ENCODE data around the gene ANKRD34A. TPM values are rescaled to one million over a fixed set of nuclear protein-coding genes. Genes with fewer than 3 reads are reported as not detected.

ANKRD34A gene
- total and polyA plus RNA-seq, 7 donors = 0.33 to 1.9 (median 0.71) TPM; not detected in 2

DNA sequence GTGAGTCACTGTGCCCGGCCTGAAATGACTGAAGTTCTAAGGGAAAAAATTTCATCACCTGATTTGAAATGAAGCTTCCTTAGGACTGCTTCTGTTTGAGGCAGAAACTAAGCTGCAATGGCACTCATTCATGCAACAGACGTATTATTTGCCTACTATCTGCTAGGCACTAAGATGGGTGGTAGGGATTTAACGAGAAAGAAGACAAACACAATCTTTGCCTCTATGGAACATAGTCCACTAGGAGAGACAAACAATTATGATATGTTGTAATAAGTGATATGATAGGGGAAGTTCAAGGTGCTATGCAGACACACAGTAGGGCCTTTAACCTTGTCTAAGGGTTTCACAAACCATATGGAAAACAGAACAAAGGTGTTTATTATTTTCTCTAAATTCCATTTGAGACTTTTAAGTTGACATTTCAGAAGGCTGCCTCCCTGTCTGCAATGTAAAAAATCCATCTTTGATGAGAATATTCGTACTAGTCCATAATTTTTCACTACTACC lies 17.8 kb downstream of the ANKRD34A start:
- H3K4me1 ChIP-seq = peaks cover 0 to 42% (median 27%) of the 10 kb centered on the region in 4 donors
- no peak for DNase-seq
- intact Hi-C loops (cut with DNase I) = no loop called here
- H3K27ac ChIP-seq = no peak overlapping the region
- H3K27me3 ChIP-seq = no peaks in the 10 kb centered on the region
- TF ChIP-seq POLR2A (IDR thresholded peaks at IDR 0.05) = no peak
- no peak for TF ChIP-seq POLR2AphosphoS5 (IDR thresholded peaks at IDR 0.05)
- TF ChIP-seq, protein P1, sequence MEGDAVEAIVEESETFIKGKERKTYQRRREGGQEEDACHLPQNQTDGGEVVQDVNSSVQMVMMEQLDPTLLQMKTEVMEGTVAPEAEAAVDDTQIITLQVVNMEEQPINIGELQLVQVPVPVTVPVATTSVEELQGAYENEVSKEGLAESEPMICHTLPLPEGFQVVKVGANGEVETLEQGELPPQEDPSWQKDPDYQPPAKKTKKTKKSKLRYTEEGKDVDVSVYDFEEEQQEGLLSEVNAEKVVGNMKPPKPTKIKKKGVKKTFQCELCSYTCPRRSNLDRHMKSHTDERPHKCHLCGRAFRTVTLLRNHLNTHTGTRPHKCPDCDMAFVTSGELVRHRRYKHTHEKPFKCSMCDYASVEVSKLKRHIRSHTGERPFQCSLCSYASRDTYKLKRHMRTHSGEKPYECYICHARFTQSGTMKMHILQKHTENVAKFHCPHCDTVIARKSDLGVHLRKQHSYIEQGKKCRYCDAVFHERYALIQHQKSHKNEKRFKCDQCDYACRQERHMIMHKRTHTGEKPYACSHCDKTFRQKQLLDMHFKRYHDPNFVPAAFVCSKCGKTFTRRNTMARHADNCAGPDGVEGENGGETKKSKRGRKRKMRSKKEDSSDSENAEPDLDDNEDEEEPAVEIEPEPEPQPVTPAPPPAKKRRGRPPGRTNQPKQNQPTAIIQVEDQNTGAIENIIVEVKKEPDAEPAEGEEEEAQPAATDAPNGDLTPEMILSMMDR (IDR thresholded peaks at IDR 0.05) = no peak
- TF ChIP-seq EP300 (IDR thresholded peaks at IDR 0.05) = no peak
- H3K4me3 ChIP-seq = no peak overlapping the region
- H3K36me3 ChIP-seq = peaks cover 0 to 46% (median 13%) of the 10 kb centered on the region in 4 donors
- WGBS, 2 donors = 53 to 83% methylated on average over 4 of the region's 4 CpGs
- no peaks in the 10 kb centered on the region for H3K9me3 ChIP-seq

DNA sequence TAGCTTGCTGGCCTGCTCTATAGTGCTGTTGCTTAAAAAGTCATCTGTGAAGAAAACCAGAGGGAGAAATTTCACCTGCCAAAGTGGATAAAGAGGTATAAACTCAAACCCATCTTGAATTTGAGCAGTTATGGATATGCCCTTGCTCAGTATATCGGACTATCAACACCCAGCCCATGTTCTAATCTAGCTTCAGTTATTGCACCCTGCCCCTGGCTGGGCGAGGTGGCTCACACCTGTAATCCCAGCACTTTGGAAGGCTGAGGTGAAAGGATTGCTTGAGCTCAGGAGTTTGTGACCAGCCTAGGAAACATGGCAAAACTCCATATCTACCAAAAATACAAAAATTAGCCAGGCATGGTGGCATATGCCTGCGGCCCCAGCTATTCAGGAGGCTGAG lies 19.8 kb downstream of the ANKRD34A start:
- Histone ChIP-seq H3K4me3 (no peak overlapping the region), H3K9me3 (no peaks in the 10 kb centered on the region), H3K27me3 (no peaks in the 10 kb centered on the region), H3K4me1 (peaks cover 0 to 23% (median 13%) of the 10 kb centered on the region in 4 donors), H3K27ac (no peak overlapping the region), H3K36me3 (peaks cover 0 to 56% (median 13%) of the 10 kb centered on the region in 4 donors)
- TF ChIP-seq POLR2A (IDR thresholded peaks at IDR 0.05) (no peak), EP300 (IDR thresholded peaks at IDR 0.05) (no peak), POLR2AphosphoS5 (IDR thresholded peaks at IDR 0.05) (no peak)
- TF ChIP-seq, protein P1 (IDR thresholded peaks at IDR 0.05) = no peak
- intact Hi-C loops (cut with DNase I) = no loop called here
- 44 to 68% methylated on average over 3 of the region's 3 CpGs for WGBS, 2 donors
- DNase-seq = no peak

DNA sequence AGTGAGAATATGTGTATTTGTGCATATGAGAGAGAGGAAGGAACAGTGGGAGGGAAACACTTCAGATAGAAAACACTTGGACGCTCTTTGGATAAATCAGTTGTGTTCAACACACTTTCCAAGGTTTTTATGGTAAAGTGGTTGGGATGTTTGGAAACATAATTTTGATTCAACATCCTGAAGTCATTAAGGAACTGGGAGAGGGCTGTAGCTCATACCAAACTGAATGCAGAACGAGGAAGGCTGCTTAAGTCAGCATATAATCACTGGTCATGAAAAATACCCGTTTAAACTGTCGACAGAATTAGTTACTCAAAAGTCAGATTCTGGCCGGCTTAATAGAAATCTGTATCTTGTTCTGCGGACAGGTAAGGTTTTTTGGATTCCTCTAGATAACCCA lies 21.5 kb downstream of the ANKRD34A start:
- Histone ChIP-seq H3K9me3 (no peaks in the 10 kb centered on the region), H3K27me3 (no peaks in the 10 kb centered on the region), H3K4me1 (peaks cover 0 to 8% (median 4%) of the 10 kb centered on the region in 4 donors), H3K36me3 (peaks cover 0 to 69% (median 13%) of the 10 kb centered on the region in 4 donors), H3K27ac (no peak overlapping the region), H3K4me3 (no peak overlapping the region)
- 91% methylated on average over 6 of the region's 6 CpGs for WGBS, 2 donors
- TF ChIP-seq EP300 (IDR thresholded peaks at IDR 0.05) (no peak), POLR2AphosphoS5 (IDR thresholded peaks at IDR 0.05) (no peak), POLR2A (IDR thresholded peaks at IDR 0.05) (no peak)
- TF ChIP-seq, protein P1 (IDR thresholded peaks at IDR 0.05) = no peak
- DNase-seq = no peak
- intact Hi-C loops (cut with DNase I) = no loop called here

DNA sequence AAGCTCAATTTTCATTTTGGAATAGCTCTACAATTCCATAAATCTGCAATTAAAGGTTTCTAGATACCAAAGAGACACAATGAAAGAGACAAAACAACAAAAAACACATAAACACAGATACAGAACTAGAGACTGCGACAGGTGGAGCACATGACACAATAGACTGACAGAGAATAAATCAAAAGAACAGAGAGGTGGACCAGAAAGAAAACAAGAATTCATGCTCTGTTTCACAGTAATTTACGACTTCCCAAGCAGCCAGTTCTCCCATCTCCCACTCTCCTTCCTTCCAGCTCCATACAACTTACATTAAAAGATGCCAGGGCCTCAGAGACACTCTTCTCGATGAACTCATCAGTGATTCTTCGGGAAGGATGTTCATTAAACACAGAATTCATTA lies 22.0 kb downstream of the ANKRD34A start:
- WGBS, 2 donors = 92 to 93% methylated on average over 4 of the region's 4 CpGs

More for the DNA sequence above, 22.0 kb downstream of the ANKRD34A start:
- Histone ChIP-seq H3K27ac (no peak overlapping the region), H3K9me3 (no peaks in the 10 kb centered on the region), H3K4me3 (no peak overlapping the region), H3K4me1 (peaks cover 0 to 4% (median 1%) of the 10 kb centered on the region in 4 donors), H3K36me3 (peaks cover 0 to 72% (median 15%) of the 10 kb centered on the region in 4 donors), H3K27me3 (no peaks in the 10 kb centered on the region)
- no peak for DNase-seq
- intact Hi-C loops (cut with DNase I) = no loop called here
- TF ChIP-seq POLR2AphosphoS5 (IDR thresholded peaks at IDR 0.05) = no peak
- TF ChIP-seq, protein P1 (IDR thresholded peaks at IDR 0.05) = no peak
- no peak for TF ChIP-seq EP300 (IDR thresholded peaks at IDR 0.05)
- no peak for TF ChIP-seq POLR2A (IDR thresholded peaks at IDR 0.05)
